ENCODE results near the gene XRCC3. TPM values are rescaled to one million over a fixed set of nuclear protein-coding genes. Genes with fewer than 3 reads are reported as not detected.
"Not testable (repeated sequence)": the region's sequence is repeated elsewhere in the genome, so short reads cannot be mapped to it uniquely, and the experiment has no call there.

Gene XRCC3
- total and polyA plus RNA-seq, 12 donors = 1.0 to 4.4 (median 3.0) TPM

GRCh38 chr14:103692871-103693270, 22.4 kb downstream of the XRCC3 start:
- Histone ChIP-seq H3K27me3 (no peaks in the 10 kb centered on the region), H3K4me3 (no peak overlapping the region), H3K36me3 (peaks cover 3 to 86% (median 28%) of the 10 kb centered on the region in 9 donors), H3K4me1 (peaks cover 13 to 56% (median 40%) of the 10 kb centered on the region in 9 donors), H3K9me3 (no peaks in the 10 kb centered on the region), H3K27ac (no peak overlapping the region)
- DNase-seq = no peak
- 86 to 87% methylated on average over 12 of the region's 12 CpGs for WGBS, 2 donors
- no peak for TF ChIP-seq CTCF (IDR thresholded peaks at IDR 0.05)
- intact Hi-C loops (cut with DNase I) = no loop called here
- no peak for ATAC-seq

GRCh38 chr14:103692159-103692558, 23.1 kb downstream of the XRCC3 start:
- H3K27me3 ChIP-seq = no peaks in the 10 kb centered on the region
- intact Hi-C loops (cut with DNase I) = no loop called here
- 94 to 95% methylated on average over 17 of the region's 17 CpGs for WGBS, 2 donors
- no peak for TF ChIP-seq CTCF (IDR thresholded peaks at IDR 0.05)
- DNase-seq (no peak), ATAC-seq (no peak)
- H3K4me3 ChIP-seq = no peak overlapping the region
- H3K9me3 ChIP-seq = no peaks in the 10 kb centered on the region
- peaks cover 6 to 54% (median 33%) of the 10 kb centered on the region in 9 donors for H3K4me1 ChIP-seq
- H3K27ac ChIP-seq = no peak overlapping the region
- H3K36me3 ChIP-seq = peaks cover 0 to 86% (median 35%) of the 10 kb centered on the region in 9 donors

- Histone ChIP-seq H3K36me3 (peaks cover 0 to 90% (median 40%) of the 10 kb centered on the region in 9 donors), H3K4me1 (peaks cover 3 to 54% (median 28%) of the 10 kb centered on the region in 9 donors)
- H3K27me3 ChIP-seq; intact Hi-C loops (cut with DNase I); H3K9me3 ChIP-seq; H3K4me3 ChIP-seq; H3K27ac ChIP-seq; DNase-seq; ATAC-seq: not testable (repeated sequence)
- 93 to 94% methylated on average over 5 of the region's 5 CpGs for WGBS, 2 donors
Observed at GRCh38 chr14:103691655-103692054, 23.6 kb downstream of the XRCC3 start.

- DNase-seq = no peak
- Histone ChIP-seq H3K9me3 (no peaks in the 10 kb centered on the region), H3K27me3 (no peaks in the 10 kb centered on the region), H3K4me1 (peaks cover 0 to 53% (median 20%) of the 10 kb centered on the region in 9 donors), H3K4me3 (no peak overlapping the region), H3K27ac (no peak overlapping the region), H3K36me3 (peaks cover 0 to 99% (median 50%) of the 10 kb centered on the region in 9 donors)
- TF ChIP-seq CTCF (IDR thresholded peaks at IDR 0.05) = no peak
- ATAC-seq = no peak
- 87 to 90% methylated on average over 8 of the region's 8 CpGs for WGBS, 2 donors
- intact Hi-C loops (cut with DNase I) = no loop called here
Observed at GRCh38 chr14:103690332-103690731, 24.9 kb downstream of the XRCC3 start.
